Activated CD8-positive, alpha-beta T cell treated with anti-CD3 and anti-CD28 coated beads for 36 hours (primary cell): ENCODE data around the gene ANKRD45. TPM values are rescaled to one million over a fixed set of nuclear protein-coding genes. Genes with fewer than 3 reads are reported as not detected.

Experiments used
- ATAC-seq: fragments of 200-7000 bp; cut with Tn5 transposase; one replicate; pipeline ENCODE4 v1.10.0; 2021; ENCODE audit warnings: mild to moderate bottlenecking, moderate library complexity
- CTCF ChIA-PET: fragments of 350-600 bp; sonication (Branson Sonifier 250); formaldehyde crosslinking; loops from one replicate; lab custom pipeline; 2021; ENCODE audit warnings: antibody characterized with exemption; lab: Charles Lee
- POLR2A ChIA-PET: fragments of 350-600 bp; sonication (Branson Sonifier 250); formaldehyde crosslinking; loops from one replicate; lab custom pipeline; 2021; ENCODE audit warnings: antibody characterized with exemption; lab: Charles Lee
- DNase-seq: peaks from one replicate; pipeline ENCODE4 v3.0.0-alpha.2; 2020
- H3K27ac Mint-ChIP-seq: one replicate; pipeline ENCODE4 v1.8.0; 2021; ENCODE audit warnings: mild to moderate bottlenecking, mixed read lengths
- H3K27me3 Mint-ChIP-seq: one replicate; pipeline ENCODE4 v1.8.0; 2021; ENCODE audit warnings: mixed read lengths
- H3K36me3 Mint-ChIP-seq: one replicate; pipeline ENCODE4 v1.8.0; 2021; ENCODE audit warnings: low read depth, mixed read lengths
- H3K4me1 Mint-ChIP-seq: one replicate; pipeline ENCODE4 v1.8.0; 2021; ENCODE audit warnings: low read depth, mixed read lengths
- H3K4me3 Mint-ChIP-seq: one replicate; pipeline ENCODE4 v1.8.0; 2021; ENCODE audit warnings: mild to moderate bottlenecking, moderate library complexity, mixed read lengths
- H3K9me3 Mint-ChIP-seq: one replicate; pipeline ENCODE4 v1.8.0; 2021; ENCODE audit warnings: mixed read lengths
- intact Hi-C: fragments of 100-400 bp; cut with micrococcal nuclease; formaldehyde crosslinking; loops from one replicate; pipeline ENCODE4 v1.10.0; 2022
- total RNA-seq, 2 experiments: library from RNA; stranded (reverse); gene quantifications; one replicate each; pipeline ENCODE4 v1.2.3, GENCODE V29; 2021
- TF ChIP-seq, protein P1 (sequence below): fragments of 200-600 bp; IDR thresholded peaks from one replicate; pipeline ENCODE4 v1.8.0; 2022; ENCODE audit warnings: antibody characterized with exemption, mild to moderate bottlenecking

The ANKRD45 gene
- total RNA-seq, 2 experiments from 2014 or later, result not detected

DNA sequence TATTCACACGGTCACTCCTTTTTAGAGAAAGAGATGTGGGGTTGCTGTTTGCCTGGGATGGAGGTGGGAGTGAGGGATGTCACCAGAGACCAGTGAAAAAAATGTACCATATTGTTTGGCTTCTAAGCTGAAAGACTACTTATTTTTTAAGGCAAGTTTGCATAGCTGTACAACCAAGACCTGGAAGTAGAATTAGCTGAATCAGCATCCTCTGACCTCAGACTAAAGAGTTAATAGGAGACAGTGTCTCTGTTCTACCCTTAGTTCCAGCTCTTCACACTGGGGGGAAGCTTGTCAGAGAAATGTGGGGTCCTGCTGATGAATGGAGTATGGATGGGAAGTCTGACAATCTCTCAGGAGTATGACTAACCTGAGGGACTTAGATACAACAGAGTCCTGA, 108.4 kb downstream of the ANKRD45 start:
- TF ChIP-seq, protein P1, sequence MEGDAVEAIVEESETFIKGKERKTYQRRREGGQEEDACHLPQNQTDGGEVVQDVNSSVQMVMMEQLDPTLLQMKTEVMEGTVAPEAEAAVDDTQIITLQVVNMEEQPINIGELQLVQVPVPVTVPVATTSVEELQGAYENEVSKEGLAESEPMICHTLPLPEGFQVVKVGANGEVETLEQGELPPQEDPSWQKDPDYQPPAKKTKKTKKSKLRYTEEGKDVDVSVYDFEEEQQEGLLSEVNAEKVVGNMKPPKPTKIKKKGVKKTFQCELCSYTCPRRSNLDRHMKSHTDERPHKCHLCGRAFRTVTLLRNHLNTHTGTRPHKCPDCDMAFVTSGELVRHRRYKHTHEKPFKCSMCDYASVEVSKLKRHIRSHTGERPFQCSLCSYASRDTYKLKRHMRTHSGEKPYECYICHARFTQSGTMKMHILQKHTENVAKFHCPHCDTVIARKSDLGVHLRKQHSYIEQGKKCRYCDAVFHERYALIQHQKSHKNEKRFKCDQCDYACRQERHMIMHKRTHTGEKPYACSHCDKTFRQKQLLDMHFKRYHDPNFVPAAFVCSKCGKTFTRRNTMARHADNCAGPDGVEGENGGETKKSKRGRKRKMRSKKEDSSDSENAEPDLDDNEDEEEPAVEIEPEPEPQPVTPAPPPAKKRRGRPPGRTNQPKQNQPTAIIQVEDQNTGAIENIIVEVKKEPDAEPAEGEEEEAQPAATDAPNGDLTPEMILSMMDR, result no peak
- DNase-seq, result no peak
- Mint-ChIP-seq H3K9me3 (no peaks in the 10 kb centered on the region), H3K4me1 (peaks cover 7% of the 10 kb centered on the region), H3K27ac (no peak overlapping the region), H3K36me3 (no peaks in the 10 kb centered on the region), H3K27me3 (no peaks in the 10 kb centered on the region), H3K4me3 (no peak overlapping the region)
- CTCF ChIA-PET, result interaction anchor here (1.0 kb wide), 1 partner anchor 130 kb away, joined by 3 read pairs; no protein-coding TSS in a partner anchor
- intact Hi-C loops, result no loop called here
- ATAC-seq, result no peak
- POLR2A ChIA-PET, result no interaction called here

DNA sequence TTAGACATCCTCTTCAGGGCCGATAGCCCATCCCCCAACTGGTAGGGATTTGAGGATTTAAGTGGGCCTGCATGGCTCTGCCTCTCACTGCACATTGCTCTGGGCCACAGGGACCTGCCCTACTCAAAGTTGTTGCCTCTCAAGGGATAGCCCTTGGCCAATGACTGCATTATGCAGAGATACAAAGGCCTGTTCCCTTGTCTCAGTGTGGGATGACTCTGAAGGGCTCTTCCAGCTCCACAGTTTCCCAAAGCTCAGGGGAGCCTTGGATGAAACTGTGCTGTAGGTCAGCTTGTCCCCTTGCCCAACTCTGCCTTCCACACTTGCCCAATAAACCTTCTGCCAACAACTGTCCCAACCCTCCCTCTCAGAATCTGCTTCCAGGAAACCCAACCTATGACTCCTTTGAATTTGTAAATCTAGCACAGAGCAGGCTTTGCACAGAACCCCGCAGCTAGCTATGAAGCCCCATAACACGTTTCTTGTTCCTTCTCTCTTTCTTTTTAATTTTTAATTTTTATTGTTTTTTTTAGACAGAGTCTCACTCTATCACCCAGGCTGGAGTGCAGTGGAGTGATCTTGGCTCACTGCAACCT, 109.3 kb downstream of the ANKRD45 start:
- Mint-ChIP-seq H3K36me3 (no peaks in the 10 kb centered on the region), H3K4me3 (no peak overlapping the region), H3K4me1 (peaks cover 9% of the 10 kb centered on the region), H3K27ac (no peak overlapping the region), H3K9me3 (no peaks in the 10 kb centered on the region), H3K27me3 (no peaks in the 10 kb centered on the region)
- no peak for ATAC-seq
- TF ChIP-seq, protein P1, result no peak
- DNase-seq, result no peak
- ChIA-PET CTCF (no interaction called here), POLR2A (interaction anchor here (0.9 kb wide), 1 partner anchor 263 kb away, joined by 3 read pairs; no protein-coding TSS in a partner anchor)
- intact Hi-C loops, result no loop called here

Other genes with a start within 250 kb of the ANKRD45 start
- gene PRDX6, start 192.5 kb downstream of the ANKRD45 start, total RNA-seq, result 100 to 1,000 TPM; 165 to 169 TPM
- gene SLC9C2, start 66.8 kb downstream of the ANKRD45 start, total RNA-seq, result not detected
- not detected for gene TEX50, start 34.5 kb downstream of the ANKRD45 start, total RNA-seq
- 10 to 100 TPM; 14.5 to 15.8 TPM for gene KLHL20, start 45.1 kb upstream of the ANKRD45 start, total RNA-seq
- 10 to 100 TPM; 46.7 to 49.5 TPM for gene DARS2, start 154.8 kb upstream of the ANKRD45 start, total RNA-seq
- gene CENPL, start 155.0 kb upstream of the ANKRD45 start, total RNA-seq, result 10 to 100 TPM; 20.9 to 23.3 TPM
- 1,000 to 10,000 TPM; 1,276 to 1,298 TPM for gene GAS5, start 198.1 kb upstream of the ANKRD45 start, total RNA-seq
- 1 to 10 TPM; 7.6 to 7.9 TPM for gene ZBTB37, start 198.5 kb upstream of the ANKRD45 start, total RNA-seq
- not detected for gene SERPINC1, start 247.5 kb upstream of the ANKRD45 start, total RNA-seq